SU-DHL-6 (cell line): ENCODE results near the gene NCEH1.
"Not testable (repeated sequence)": the region's sequence is repeated elsewhere in the genome, so short reads cannot be mapped to it uniquely, and the experiment has no call there.

Experiments
- H2AFZ ChIP-seq: fragments of 200-600 bp; sonication (generic); 2 replicates; pipeline ENCODE4 v1.6.1; 2014; ENCODE audit warnings: low read depth, mild to moderate bottlenecking, moderate library complexity, mixed read lengths, antibody characterized with exemption, low read length; ENCODE audit not compliant: severe bottlenecking
- H3F3A ChIP-seq: fragments of 200-600 bp; shearing (Covaris generic); 2 replicates; pipeline ENCODE4 v1.6.0; 2016; ENCODE audit warnings: antibody characterized with exemption, mild to moderate bottlenecking; ENCODE audit not compliant: insufficient read depth
- H3K27ac ChIP-seq: fragments of 200-600 bp; sonication (generic); 2 replicates; pipeline ENCODE4 v1.5.1; 2016; ENCODE audit warnings: low read depth, mild to moderate bottlenecking, low read length, moderate library complexity, mixed read lengths
- H3K27me3 ChIP-seq: fragments of 200-600 bp; sonication (generic), shearing (Covaris generic); 2 replicates; pipeline ENCODE4 v1.6.0; 2014; ENCODE audit warnings: mild to moderate bottlenecking, low read length
- H3K36me3 ChIP-seq: fragments of 200-600 bp; sonication (generic); 2 replicates; pipeline ENCODE4 v1.6.1; 2014; ENCODE audit warnings: mild to moderate bottlenecking, low read length, mixed read lengths
- H3K4me2 ChIP-seq: fragments of 300-600, 200-600 bp; shearing (Covaris generic), sonication (generic); 2 replicates; pipeline ENCODE4 v1.6.0; 2014; ENCODE audit warnings: low read length, low read depth, mild to moderate bottlenecking; ENCODE audit not compliant: poor library complexity, severe bottlenecking
- H3K4me3 ChIP-seq: fragments of 200-600 bp; sonication (generic); 2 replicates; pipeline ENCODE4 v1.5.1; 2014; ENCODE audit warnings: antibody characterized with exemption, low read length, mild to moderate bottlenecking, mixed read lengths; ENCODE audit not compliant: insufficient read depth, poor library complexity, severe bottlenecking
- H3K79me2 ChIP-seq: fragments of 200-600 bp; sonication (generic); 2 replicates; pipeline ENCODE4 v1.6.1; 2014; ENCODE audit warnings: mild to moderate bottlenecking, low read length, moderate library complexity; ENCODE audit not compliant: insufficient read depth
- H3K9ac ChIP-seq: fragments of 200-600 bp; sonication (generic); 2 replicates; pipeline ENCODE4 v1.7.0; 2014; ENCODE audit warnings: mild to moderate bottlenecking, low read length
- H3K9me2 ChIP-seq: fragments of 200-600 bp; sonication (generic); replicated peaks from 2 replicates; pipeline ENCODE4 v1.6.1; 2014; ENCODE audit warnings: low read length; ENCODE audit not compliant: insufficient read depth
- H3K9me3 ChIP-seq: fragments of 200-600 bp; sonication (generic); 2 replicates; pipeline ENCODE4 v1.6.1; 2014; ENCODE audit warnings: low read length, mixed read lengths; ENCODE audit not compliant: insufficient read depth
- H4K20me1 ChIP-seq: fragments of 200-600 bp; sonication (generic); 2 replicates; pipeline ENCODE4 v1.6.1; 2014; ENCODE audit warnings: low read depth, mild to moderate bottlenecking, antibody characterized with exemption, low read length, moderate library complexity, mixed read lengths
- CTCF ChIP-seq: fragments of 200-600 bp; sonication (generic); IDR thresholded peaks from one replicate; pipeline ENCODE4 v1.5.1; 2017; ENCODE audit warnings: antibody characterized with exemption, mild to moderate bottlenecking, low read length, moderate library complexity; ENCODE audit not compliant: insufficient read depth, poor library complexity, severe bottlenecking
- EZH2phosphoT487 ChIP-seq: fragments of 200-600 bp; sonication (generic), shearing (Covaris generic); conservative IDR thresholded peaks from 2 replicates; pipeline ENCODE4 v1.6.1; 2018; ENCODE audit warnings: mild to moderate bottlenecking, antibody characterized with exemption, low read length, moderate library complexity, mixed read lengths

The NCEH1 gene

GRCh38 chr3:172739462-172739861 lies 28.6 kb upstream of the NCEH1 start:
- no peaks in the 10 kb centered on the region for H3K36me3 ChIP-seq

GRCh38 chr3:172735014-172735413 lies 24.1 kb upstream of the NCEH1 start:
- Histone ChIP-seq H3K9me2 (no peaks in the 10 kb centered on the region), H2AFZ (no peak overlapping the region), H3K79me2 (no peaks in the 10 kb centered on the region), H3K9me3 (no peaks in the 10 kb centered on the region), H3K27ac (no peak overlapping the region), H3K4me2 (no peak overlapping the region), H3K36me3 (no peaks in the 10 kb centered on the region), H3K27me3 (no peaks in the 10 kb centered on the region), H3K4me3 (no peak overlapping the region), H3F3A (no peaks in the 10 kb centered on the region), H4K20me1 (no peaks in the 10 kb centered on the region), H3K9ac (no peak overlapping the region)
- TF ChIP-seq CTCF (no peak), EZH2phosphoT487 (no peak)

More at GRCh38 chr3:172739462-172739861, 28.6 kb upstream of the NCEH1 start:
- Histone ChIP-seq H3K79me2 (no peaks in the 10 kb centered on the region), H3K27me3 (no peaks in the 10 kb centered on the region), H2AFZ (no peak overlapping the region), H3K9ac (no peak overlapping the region), H3K9me2 (no peaks in the 10 kb centered on the region), H4K20me1 (no peaks in the 10 kb centered on the region), H3K9me3 (no peaks in the 10 kb centered on the region), H3K27ac (no peak overlapping the region), H3F3A (no peaks in the 10 kb centered on the region), H3K4me3 (no peak overlapping the region), H3K4me2 (no peak overlapping the region)
- no peak for TF ChIP-seq EZH2phosphoT487
- no peak for TF ChIP-seq CTCF

- no peak overlapping the region for H2AFZ ChIP-seq
- H3K27me3 ChIP-seq = no peaks in the 10 kb centered on the region
- no peak for TF ChIP-seq CTCF
- no peak for TF ChIP-seq EZH2phosphoT487
- no peak overlapping the region for H3K9ac ChIP-seq
- no peaks in the 10 kb centered on the region for H3K36me3 ChIP-seq
- no peak overlapping the region for H3K4me2 ChIP-seq
- no peak overlapping the region for H3K4me3 ChIP-seq
- H3K79me2 ChIP-seq = no peaks in the 10 kb centered on the region
- H3F3A ChIP-seq = no peaks in the 10 kb centered on the region
- no peaks in the 10 kb centered on the region for H4K20me1 ChIP-seq
- H3K27ac ChIP-seq = no peak overlapping the region
- no peaks in the 10 kb centered on the region for H3K9me3 ChIP-seq
- no peaks in the 10 kb centered on the region for H3K9me2 ChIP-seq
Observed at GRCh38 chr3:172726380-172726779, 15.5 kb upstream of the NCEH1 start.

- not testable (repeated sequence) for H3K9me3 ChIP-seq, H3K4me2 ChIP-seq, H3K27ac ChIP-seq
Observed at GRCh38 chr3:172722536-172723040, 11.7 kb upstream of the NCEH1 start.

More at GRCh38 chr3:172722536-172723040, 11.7 kb upstream of the NCEH1 start:
- not testable (repeated sequence) for H3K9ac ChIP-seq, H3K27me3 ChIP-seq, H4K20me1 ChIP-seq, H2AFZ ChIP-seq, H3K36me3 ChIP-seq, H3F3A ChIP-seq, H3K79me2 ChIP-seq, H3K4me3 ChIP-seq, H3K9me2 ChIP-seq
